Liver (tissue), 9 donors: Measurements from ENCODE around the gene DRC1. TPM values are rescaled to one million over a fixed set of nuclear protein-coding genes. Genes with fewer than 3 reads are reported as not detected.

ENCODE experiments used
- DNase-seq: peaks from one replicate; pipeline ENCODE4 v3.0.0-alpha.2; 2017; ENCODE audit warnings: low spot score
- H3K27ac ChIP-seq, 2 donors: one replicate each; pipeline ENCODE4 v1.7.0; 2013; ENCODE audit warnings: inconsistent platforms in 2 of 2, low read length in 2 of 2, control low read depth in 1 of 2, low read depth in 1 of 2, mild to moderate bottlenecking in 1 of 2
- H3K27me3 ChIP-seq, 4 donors: one replicate each; pipeline versions ENCODE4 v1.6.1 to v1.7.0; 2013; ENCODE audit warnings: low read length in 3 of 4, inconsistent platforms in 1 of 4, mild to moderate bottlenecking in 1 of 4, moderate library complexity in 1 of 4; ENCODE audit not compliant: control insufficient read depth in 4 of 4, insufficient read depth in 4 of 4
- H3K36me3 ChIP-seq, 4 donors: one replicate each; pipeline versions ENCODE4 v1.6.1 to v1.7.0; 2013; ENCODE audit warnings: low read length in 3 of 4, mild to moderate bottlenecking in 3 of 4, low read depth in 1 of 4, moderate library complexity in 1 of 4; ENCODE audit not compliant: control insufficient read depth in 4 of 4, insufficient read depth in 3 of 4
- H3K4me1 ChIP-seq, 4 donors: one replicate each; pipeline versions ENCODE4 v1.6.1 to v1.7.0; 2013; ENCODE audit warnings: low read length in 3 of 4, mild to moderate bottlenecking in 3 of 4, moderate library complexity in 1 of 4; ENCODE audit not compliant: control insufficient read depth in 4 of 4, insufficient read depth in 4 of 4
- H3K4me3 ChIP-seq, 3 donors: one replicate each; pipeline versions ENCODE4 v1.6.1 to v1.7.0; 2013; ENCODE audit warnings: low read length in 3 of 3, control low read depth in 1 of 3, low read depth in 1 of 3, mild to moderate bottlenecking in 1 of 3
- H3K9ac ChIP-seq, 2 donors: one replicate each; pipeline ENCODE4 v1.7.0; 2013; ENCODE audit warnings: low read length in 2 of 2, mild to moderate bottlenecking in 2 of 2, moderate library complexity in 2 of 2, control low read depth in 1 of 2, low read depth in 1 of 2
- H3K9me3 ChIP-seq, 4 donors: one replicate each; pipeline versions ENCODE4 v1.6.1 to v1.7.0; 2013; ENCODE audit warnings: low read length in 3 of 4; ENCODE audit not compliant: control insufficient read depth in 4 of 4
- ATF3 ChIP-seq: IDR thresholded peaks from 2 replicates; pipeline ENCODE4 v1.6.1; 2016; ENCODE audit warnings: antibody characterized with exemption
- CTCF ChIP-seq: fragments of 150-350 bp; IDR thresholded peaks from 2 replicates; pipeline ENCODE4 v1.5.1; 2017; ENCODE audit warnings: improper control_type of control experiment, low read depth, low read length; ENCODE audit not compliant: missing input control
- EGR1 ChIP-seq, 2 donors: IDR thresholded peaks; 2 replicates each; pipeline ENCODE4 v1.6.1; 2016 to 2018; ENCODE audit warnings: antibody characterized with exemption in 2 of 2, low read depth in 2 of 2
- FOXA1 ChIP-seq: IDR thresholded peaks from 2 replicates; pipeline ENCODE4 v1.6.1; 2016; ENCODE audit warnings: antibody characterized with exemption
- FOXA2 ChIP-seq: IDR thresholded peaks from 2 replicates; pipeline ENCODE4 v1.6.1; 2016; ENCODE audit warnings: antibody characterized with exemption
- GABPA ChIP-seq, 2 donors: IDR thresholded peaks in 1 of 2; conservative IDR thresholded peaks in 1 of 2; 2 replicates each; pipeline ENCODE4 v1.6.1; 2016; ENCODE audit warnings: antibody characterized with exemption in 2 of 2, mild to moderate bottlenecking in 1 of 2, moderate library complexity in 1 of 2
- HNF4A ChIP-seq, 2 donors: conservative IDR thresholded peaks; 2 replicates each; pipeline ENCODE4 v1.6.1; 2016; ENCODE audit warnings: antibody characterized with exemption in 2 of 2, mild to moderate bottlenecking in 2 of 2
- HNF4G ChIP-seq: IDR thresholded peaks from 2 replicates; pipeline ENCODE4 v1.6.1; 2016; ENCODE audit warnings: antibody characterized with exemption
- JUND ChIP-seq, 2 donors: IDR thresholded peaks; 2 replicates each; pipeline ENCODE4 v1.6.1; 2016; ENCODE audit warnings: antibody characterized with exemption in 2 of 2
- MAX ChIP-seq: IDR thresholded peaks from 2 replicates; pipeline ENCODE4 v1.6.1; 2016; ENCODE audit warnings: antibody characterized with exemption
- NR2F2 ChIP-seq: IDR thresholded peaks from 2 replicates; pipeline ENCODE4 v1.6.1; 2016; ENCODE audit warnings: antibody characterized with exemption
- RAD21 ChIP-seq, 2 donors: IDR thresholded peaks; 2 replicates each; pipeline ENCODE4 v1.6.1; 2016; ENCODE audit warnings: antibody characterized with exemption in 2 of 2, mild to moderate bottlenecking in 2 of 2
- REST ChIP-seq: IDR thresholded peaks from 2 replicates; pipeline ENCODE4 v1.6.1; 2016; ENCODE audit warnings: antibody characterized with exemption, mild to moderate bottlenecking
- RXRA ChIP-seq, 2 donors: IDR thresholded peaks; 2 replicates each; pipeline ENCODE4 v1.6.1; 2017 to 2018; ENCODE audit warnings: antibody characterized with exemption in 2 of 2, mild to moderate bottlenecking in 1 of 2
- SP1 ChIP-seq: IDR thresholded peaks from 2 replicates; pipeline ENCODE4 v1.6.1; 2018; ENCODE audit warnings: antibody characterized with exemption, mild to moderate bottlenecking
- TAF1 ChIP-seq: conservative IDR thresholded peaks from 2 replicates; pipeline ENCODE4 v1.6.1; 2016; ENCODE audit warnings: antibody characterized with exemption, mild to moderate bottlenecking
- YY1 ChIP-seq: IDR thresholded peaks from 2 replicates; pipeline ENCODE4 v1.6.1; 2016; ENCODE audit warnings: antibody characterized with exemption, mild to moderate bottlenecking
- ZBTB33 ChIP-seq: IDR thresholded peaks from 2 replicates; pipeline ENCODE4 v1.6.1; 2016; ENCODE audit warnings: antibody characterized with exemption
- WGBS: extraction: QIAGEN DNeasy Blood & Tissue Kit; methylation state at CpG from one replicate; pipeline ENCODE4 v1.1.7; 2013; 5-methylcytosine and 5-hydroxymethylcytosine counted together
- polyA plus RNA-seq, 2 donors: library from polyadenylated mRNA; stranded (reverse) in 1 of 2; unstranded in 1 of 2; fragments of 200-250 nt in 1 of 2; fragments of >200 nt in 1 of 2; fragmentation: Nextera tagmentation in 1 of 2; extraction: Ambion mirVana in 1 of 2; gene quantifications; one replicate each; pipeline versions ENCODE4 v1.2.1 to v1.2.3, GENCODE V29; 2013 to 2015
- total RNA-seq, 2 donors: library from RNA; depleted of rRNA; stranded (reverse); fragments of >200 nt; gene quantifications; one replicate each; pipeline ENCODE4 v1.2.3, GENCODE V29; 2014
- donor health status: healthy.
- donor health status: healthy.
- donor health status: healthy.
- donor health status: healthy.
- donor health status: healthy.

Gene DRC1
- total and polyA plus RNA-seq, 4 donors: 0.28 TPM; not detected in 3

GRCh38 chr2:26399771-26400376, 1.8 kb upstream of the DRC1 start:
- Histone ChIP-seq H3K4me1 (peaks cover 0 to 4% (median 3%) of the 10 kb centered on the region in 4 donors), H3K27me3 (no peaks in the 10 kb centered on the region), H3K4me3 (no peak overlapping the region), H3K9ac (no peak overlapping the region), H3K27ac (no peak overlapping the region), H3K9me3 (no peaks in the 10 kb centered on the region), H3K36me3 (peaks cover 0 to 5% (median 5%) of the 10 kb centered on the region in 4 donors)
- DNase-seq: no peak
- 58% methylated on average over 4 of the region's 4 CpGs for WGBS
- TF ChIP-seq ZBTB33 (no peak), TAF1 (no peak), HNF4G (no peak), NR2F2 (no peak), RXRA (IDR thresholded peaks at IDR 0.05) (no peak), GABPA (IDR thresholded peaks at IDR 0.05 in 1 of 2, conservative IDR thresholded peaks at IDR 0.05 in 1 of 2) (no peak), MAX (no peak), EGR1 (IDR thresholded peaks at IDR 0.05; ENCODE audit: low read depth in 2 of 2) (no peak), YY1 (no peak), REST (no peak), JUND (IDR thresholded peaks at IDR 0.05) (no peak), ATF3 (no peak), HNF4A (conservative IDR thresholded peaks at IDR 0.05) (no peak), FOXA1 (no peak), RAD21 (IDR thresholded peaks at IDR 0.05) (no peak), FOXA2 (no peak), SP1 (no peak), CTCF (no peak)
